Ishikawa (cell line): ENCODE results near the gene TMEM178B.

Experiments
- CEBPB ChIP-seq: IDR thresholded peaks from 2 replicates; pipeline ENCODE4 v1.6.1; 2012
- CREB1 ChIP-seq: IDR thresholded peaks from 2 replicates; pipeline ENCODE4 v1.6.1; 2012; ENCODE audit warnings: low read depth
- EGR1 ChIP-seq: IDR thresholded peaks from 2 replicates; pipeline ENCODE4 v1.6.1; 2012
- EP300 ChIP-seq: IDR thresholded peaks from 2 replicates; pipeline ENCODE4 v1.6.1; 2012; ENCODE audit warnings: borderline replicate concordance
- FOXM1 ChIP-seq: IDR thresholded peaks from 2 replicates; pipeline ENCODE4 v1.6.1; 2012; ENCODE audit warnings: low read depth, borderline replicate concordance
- MAX ChIP-seq: IDR thresholded peaks from 2 replicates; pipeline ENCODE4 v1.6.1; 2012
- NFIC ChIP-seq: IDR thresholded peaks from 2 replicates; pipeline ENCODE4 v1.6.1; 2012
- RAD21 ChIP-seq: IDR thresholded peaks from 2 replicates; pipeline ENCODE4 v1.6.1; 2012; ENCODE audit warnings: low read depth
- REST ChIP-seq: IDR thresholded peaks from 2 replicates; pipeline ENCODE4 v1.6.1; 2012; ENCODE audit warnings: low read depth, mild to moderate bottlenecking
- TAF1 ChIP-seq: IDR thresholded peaks from 2 replicates; pipeline ENCODE4 v1.6.1; 2012; ENCODE audit warnings: low read depth, mild to moderate bottlenecking
- TCF12 ChIP-seq: IDR thresholded peaks from 2 replicates; pipeline ENCODE4 v1.6.1; 2012; ENCODE audit warnings: low read depth
- TEAD4 ChIP-seq: IDR thresholded peaks from 2 replicates; pipeline ENCODE4 v1.6.1; 2012
- USF1 ChIP-seq: IDR thresholded peaks from 2 replicates; pipeline ENCODE4 v1.6.1; 2012
- YY1 ChIP-seq: IDR thresholded peaks from 2 replicates; pipeline ENCODE4 v1.6.1; 2012; ENCODE audit warnings: low read depth
- ZBTB7A ChIP-seq: IDR thresholded peaks from 2 replicates; pipeline ENCODE4 v1.6.1; 2012; ENCODE audit warnings: low read depth

TMEM178B gene

GRCh38 chr7:141312828-141313521, 239.1 kb downstream of the TMEM178B start:
- TF ChIP-seq RAD21: no peak
- no peak for TF ChIP-seq EP300
- no peak for TF ChIP-seq NFIC
- no peak for TF ChIP-seq FOXM1
- TF ChIP-seq CREB1: no peak
- TF ChIP-seq EGR1: no peak
- TF ChIP-seq MAX: no peak
- no peak for TF ChIP-seq YY1
- TF ChIP-seq REST: no peak
- TF ChIP-seq TCF12: no peak
- no peak for TF ChIP-seq TAF1
- TF ChIP-seq ZBTB7A: no peak
- TF ChIP-seq TEAD4: no peak
- TF ChIP-seq USF1: no peak
- no peak for TF ChIP-seq CEBPB

- TF ChIP-seq YY1 (no peak), TAF1 (no peak), MAX (no peak), TCF12 (no peak), USF1 (no peak)
Measured at GRCh38 chr7:141313896-141314295, 240.0 kb downstream of the TMEM178B start.

GRCh38 chr7:141317033-141317585, 243.2 kb downstream of the TMEM178B start:
- TF ChIP-seq TCF12: no peak
- TF ChIP-seq EGR1: no peak
- no peak for TF ChIP-seq CEBPB

- TF ChIP-seq RAD21 (no peak), FOXM1 (no peak), NFIC (no peak), MAX (no peak), CEBPB (no peak), CREB1 (no peak), TAF1 (no peak), EGR1 (no peak), TCF12 (no peak), USF1 (no peak), TEAD4 (no peak), YY1 (no peak), EP300 (no peak), REST (no peak), ZBTB7A (no peak)
Measured at GRCh38 chr7:141320287-141320686, 246.4 kb downstream of the TMEM178B start.

- TF ChIP-seq FOXM1 (no peak), USF1 (no peak), ZBTB7A (no peak), CREB1 (no peak), TCF12 (no peak), EP300 (no peak), CEBPB (no peak), RAD21 (no peak), MAX (no peak), YY1 (no peak), TAF1 (no peak), NFIC (no peak), EGR1 (no peak), REST (no peak), TEAD4 (no peak)
Measured at GRCh38 chr7:141322383-141322782, 248.5 kb downstream of the TMEM178B start.
